Fibroblast of the aortic adventitia (primary cell): ENCODE measurements around the gene AOX1. TPM values are rescaled to one million over a fixed set of nuclear protein-coding genes. Genes with fewer than 3 reads are reported as not detected.
"Not testable (repeated sequence)": the region's sequence is repeated elsewhere in the genome, so short reads cannot be mapped to it uniquely, and the experiment has no call there.

ENCODE experiments used
- DNase-seq: peaks from one replicate; pipeline ENCODE4 v3.0.0-alpha.2; 2010; ENCODE audit warnings: low read depth
- H3K4me3 ChIP-seq: 2 replicates; pipeline ENCODE4 v1.5.1; 2011; ENCODE audit warnings: low read depth, mild to moderate bottlenecking, control low read depth, low read length, moderate library complexity
- total RNA-seq: library from RNA; depleted of rRNA; stranded (reverse); fragments of >200 nt; gene quantifications from 2 replicates; pipeline ENCODE4 v1.2.3, GENCODE V29; 2012; ENCODE audit warnings: low replicate concordance
- TF ChIP-seq, protein P1 (sequence below): IDR thresholded peaks from 2 replicates; pipeline ENCODE4 v1.5.1; 2011; ENCODE audit warnings: mild to moderate bottlenecking, low read length, control low read depth, inconsistent platforms; ENCODE audit not compliant: insufficient read depth

Gene AOX1
- total RNA-seq, 1 donor, result 23.6 TPM

- DNase-seq, result no peak
- H3K4me3 ChIP-seq, result no peak overlapping the region
- TF ChIP-seq, protein P1, sequence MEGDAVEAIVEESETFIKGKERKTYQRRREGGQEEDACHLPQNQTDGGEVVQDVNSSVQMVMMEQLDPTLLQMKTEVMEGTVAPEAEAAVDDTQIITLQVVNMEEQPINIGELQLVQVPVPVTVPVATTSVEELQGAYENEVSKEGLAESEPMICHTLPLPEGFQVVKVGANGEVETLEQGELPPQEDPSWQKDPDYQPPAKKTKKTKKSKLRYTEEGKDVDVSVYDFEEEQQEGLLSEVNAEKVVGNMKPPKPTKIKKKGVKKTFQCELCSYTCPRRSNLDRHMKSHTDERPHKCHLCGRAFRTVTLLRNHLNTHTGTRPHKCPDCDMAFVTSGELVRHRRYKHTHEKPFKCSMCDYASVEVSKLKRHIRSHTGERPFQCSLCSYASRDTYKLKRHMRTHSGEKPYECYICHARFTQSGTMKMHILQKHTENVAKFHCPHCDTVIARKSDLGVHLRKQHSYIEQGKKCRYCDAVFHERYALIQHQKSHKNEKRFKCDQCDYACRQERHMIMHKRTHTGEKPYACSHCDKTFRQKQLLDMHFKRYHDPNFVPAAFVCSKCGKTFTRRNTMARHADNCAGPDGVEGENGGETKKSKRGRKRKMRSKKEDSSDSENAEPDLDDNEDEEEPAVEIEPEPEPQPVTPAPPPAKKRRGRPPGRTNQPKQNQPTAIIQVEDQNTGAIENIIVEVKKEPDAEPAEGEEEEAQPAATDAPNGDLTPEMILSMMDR, result no peak
Measured at GRCh38 chr2:200679127-200679526, 93.3 kb downstream of the AOX1 start.

DNA sequence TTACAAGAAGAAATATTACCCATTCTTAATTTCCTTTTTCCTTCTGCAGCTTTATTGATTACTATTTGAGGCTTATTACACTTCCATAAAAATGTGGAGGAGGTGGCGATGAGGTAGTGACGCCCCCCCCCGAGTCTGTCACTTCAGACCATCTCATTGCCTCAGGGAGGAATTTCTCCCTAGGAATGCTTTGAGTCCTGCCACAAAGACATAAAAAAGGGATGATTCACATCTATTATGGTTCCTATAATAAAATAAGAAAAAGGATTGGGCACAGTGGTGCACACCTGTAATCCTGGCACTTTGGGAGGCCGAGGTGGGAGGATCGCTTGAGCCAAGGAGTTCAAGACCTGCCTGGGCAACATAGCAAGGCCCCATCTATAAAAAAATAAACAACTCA lies 93.7 kb downstream of the AOX1 start:
- DNase-seq, result no peak
- no peak overlapping the region for H3K4me3 ChIP-seq

DNA sequence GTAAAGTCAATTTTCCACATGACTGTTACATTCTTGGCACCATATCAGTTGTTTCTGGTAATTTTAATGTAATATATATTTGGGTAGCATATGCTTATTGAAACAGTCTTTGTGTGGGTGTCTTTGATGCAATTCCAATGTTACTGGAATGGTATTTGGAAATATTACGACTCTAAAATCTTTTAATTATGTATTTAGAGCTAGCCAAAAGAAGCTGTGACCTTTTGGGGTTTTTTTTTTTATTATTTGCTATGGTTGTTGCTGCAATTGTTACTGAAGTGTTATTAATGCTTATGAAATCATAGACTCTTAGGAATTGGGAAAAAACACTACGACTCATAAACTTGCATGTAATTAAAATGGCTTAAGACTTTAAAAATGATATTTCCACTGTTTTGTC lies 95.9 kb downstream of the AOX1 start:
- DNase-seq, result peak; percentile 15
- TF ChIP-seq, protein P1, result no peak
- H3K4me3 ChIP-seq, result no peak overlapping the region

More for the DNA sequence above, 93.7 kb downstream of the AOX1 start:
- TF ChIP-seq, protein P1, result no peak

DNA sequence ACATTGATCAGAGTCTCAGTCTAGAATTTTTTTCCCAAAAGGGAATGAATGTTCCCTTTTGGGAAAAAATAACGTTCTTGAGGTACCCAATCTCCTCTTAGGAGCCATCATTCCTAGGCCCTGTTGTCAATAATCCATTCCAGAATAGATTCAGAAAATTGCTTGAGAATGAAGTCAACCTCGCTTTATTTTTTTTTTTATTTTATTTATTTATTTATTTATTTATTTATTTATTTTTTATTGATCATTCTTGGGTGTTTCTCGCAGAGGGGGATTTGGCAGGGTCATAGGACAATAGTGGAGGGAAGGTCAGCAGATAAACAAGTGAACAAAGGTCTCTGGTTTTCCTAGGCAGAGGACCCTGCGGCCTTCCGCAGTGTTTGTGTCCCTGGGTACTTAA lies 96.6 kb downstream of the AOX1 start:
- H3K4me3 ChIP-seq, DNase-seq: not testable (repeated sequence)

DNA sequence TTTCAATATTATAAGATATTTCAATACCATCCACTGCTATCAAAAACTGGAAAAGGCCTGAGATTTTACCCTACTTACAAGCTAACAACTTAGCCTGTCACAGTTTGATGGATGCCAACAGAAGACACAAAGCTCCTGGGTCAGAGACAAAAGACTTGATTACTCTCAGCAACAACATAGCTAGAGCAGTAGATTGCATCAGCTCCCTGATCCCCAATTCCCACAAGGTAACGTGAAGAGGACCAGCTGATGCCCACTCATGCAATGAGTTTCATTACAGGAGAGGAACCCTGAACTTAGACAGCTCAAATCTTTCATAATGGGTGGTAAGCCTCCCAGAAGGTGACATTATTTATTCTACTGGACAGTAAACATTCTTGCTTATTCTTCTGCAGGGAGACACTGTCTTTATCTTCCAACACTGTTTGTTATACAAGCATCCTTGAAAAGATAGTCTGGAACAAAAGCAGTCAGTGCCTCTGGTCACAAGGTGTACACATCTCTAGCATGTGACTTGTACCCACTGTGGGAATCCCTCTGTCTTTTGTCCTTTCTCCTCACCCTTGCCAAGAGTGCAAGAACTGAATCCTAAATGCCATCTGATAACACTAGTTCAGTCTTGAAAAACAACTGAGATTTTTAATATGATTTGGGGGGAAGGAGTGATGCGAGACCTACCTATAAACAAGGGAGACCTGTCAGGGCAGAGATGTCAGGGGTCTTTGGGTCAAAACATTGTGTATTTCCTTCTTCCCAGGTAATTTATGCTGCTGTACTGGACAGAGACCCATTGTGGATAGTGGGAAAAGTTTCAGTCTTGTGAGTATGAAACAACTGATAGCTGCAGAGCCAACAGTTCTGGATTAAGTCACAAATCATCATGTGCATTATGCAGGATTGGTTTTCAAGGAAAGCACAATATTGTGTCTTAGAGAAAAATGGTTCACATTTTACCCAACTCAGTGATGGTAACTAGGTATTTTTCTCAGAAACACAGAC lies 102.4 kb downstream of the AOX1 start:
- no peak overlapping the region for H3K4me3 ChIP-seq
- TF ChIP-seq, protein P1, result no peak
- DNase-seq, result no peak

- no peak for DNase-seq
- no peak overlapping the region for H3K4me3 ChIP-seq
- TF ChIP-seq, protein P1, result no peak
Measured at GRCh38 chr2:200689115-200689514, 103.3 kb downstream of the AOX1 start.

DNA sequence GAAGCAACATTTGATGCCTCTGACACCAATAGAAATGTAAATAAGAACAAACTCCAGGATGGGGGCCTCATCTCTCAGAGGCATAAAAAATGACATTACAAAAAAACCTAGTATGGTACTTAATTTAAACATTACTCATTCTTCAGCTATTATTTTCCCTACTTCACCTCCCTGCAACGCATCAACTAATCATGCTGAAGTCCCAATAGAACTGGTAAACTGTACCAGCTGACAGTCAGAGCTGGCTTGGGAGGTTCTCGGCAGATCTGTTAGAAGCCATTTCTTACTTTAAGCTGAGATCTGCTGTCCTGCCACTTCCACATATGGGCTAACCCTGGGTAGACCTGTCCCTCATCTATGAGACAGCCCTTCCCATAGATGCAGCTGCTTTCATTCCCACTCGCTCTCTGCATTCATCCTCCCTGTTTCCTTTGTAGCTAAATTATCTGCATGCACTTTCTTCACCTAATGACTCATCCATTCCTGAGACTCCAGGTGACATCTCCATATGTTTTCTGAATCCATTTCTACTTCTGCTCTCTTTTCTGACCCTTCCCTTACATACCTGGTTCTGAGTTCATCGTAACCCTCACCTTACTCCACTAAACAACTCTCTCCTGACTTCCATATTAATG lies 108.1 kb downstream of the AOX1 start:
- TF ChIP-seq, protein P1, result no peak
- DNase-seq, result no peak
- H3K4me3 ChIP-seq, result no peak overlapping the region
